ENCODE data around the gene NUMA1. TPM values are rescaled to one million over a fixed set of nuclear protein-coding genes. Genes with fewer than 3 reads are reported as not detected.
A peak's percentile ranks its signal among the peaks of the same experiment; 100 is the strongest.

The NUMA1 gene
- total and polyA plus RNA-seq, 2 of the 8 experiments (the other 6 are each of a cell fraction or from before 2014, with no cell fraction given), result 101 to 107 TPM

DNA sequence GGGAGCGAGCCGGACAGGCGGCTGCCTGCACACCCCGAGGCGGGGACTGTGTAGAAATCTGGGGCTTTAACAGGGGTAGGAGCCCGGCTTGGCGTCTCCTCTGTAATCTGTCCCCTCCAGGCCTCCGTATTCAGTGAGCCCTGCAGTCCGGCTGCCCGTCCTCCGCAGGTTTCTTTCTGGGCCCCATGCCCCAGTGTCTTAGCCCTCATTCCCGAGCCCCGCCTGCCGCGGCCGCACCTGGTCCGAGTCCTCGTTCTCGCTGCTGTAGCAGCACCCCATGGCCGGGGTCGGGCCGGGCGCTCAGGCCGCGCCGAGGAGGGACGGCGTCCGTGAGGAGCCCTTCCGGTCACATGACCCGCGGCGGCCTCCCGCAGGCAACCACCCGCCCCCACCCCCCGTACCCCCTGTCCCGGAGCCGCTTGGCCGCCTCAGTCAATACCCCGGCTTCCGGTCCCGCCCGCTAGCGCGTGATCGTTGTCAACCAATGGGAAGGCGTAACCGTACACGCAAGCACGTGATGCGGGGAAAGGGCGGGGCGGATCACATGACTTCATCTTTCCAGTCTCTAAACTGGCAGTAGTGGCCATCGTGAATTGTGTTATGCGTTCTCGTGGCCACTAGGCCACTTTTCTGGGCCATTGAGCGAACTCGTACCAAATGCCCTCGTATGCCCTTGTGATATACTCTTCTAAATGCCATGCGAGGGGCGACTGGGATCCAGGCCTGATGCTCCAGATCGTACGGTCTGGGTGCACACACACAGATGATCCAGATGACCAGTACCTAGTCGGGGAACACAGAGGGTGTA is 22.8 kb upstream of the NUMA1 start, which contains the start of gene LAMTOR1 (continued):
- TF ChIP-seq CTCF (IDR thresholded peaks at IDR 0.05; ENCODE audit: control extremely low read depth in 1 of 3, insufficient read depth in 1 of 3, low read depth in 1 of 3, low read length in 3 of 3) (peak; percentile 16 to 60 (median 36); a peak in 3 of 4 replicates), KDM1A (IDR thresholded peaks at IDR 0.05; ENCODE audit: borderline replicate concordance, low read length) (no peak), POLR2A (IDR thresholded peaks at IDR 0.05; ENCODE audit: control extremely low read depth in 1 of 2, low read depth in 2 of 2, low read length in 2 of 2) (peak; percentile 88 to 96), SIRT6 (IDR thresholded peaks at IDR 0.05; ENCODE audit: low read length) (no peak), SP4 (IDR thresholded peaks at IDR 0.05; ENCODE audit: low read length) (peak; percentile 98), TAF1 (IDR thresholded peaks at IDR 0.05; ENCODE audit: low read depth, low read length) (peak; percentile 84), MAFK (IDR thresholded peaks at IDR 0.05; ENCODE audit: low read depth, low read length) (no peak), RNF2 (IDR thresholded peaks at IDR 0.05; ENCODE audit: borderline replicate concordance, low read depth, low read length, missing control alignments, poor library complexity, severe bottlenecking) (no peak), BACH1 (IDR thresholded peaks at IDR 0.05; ENCODE audit: low read length) (no peak), SP1 (IDR thresholded peaks at IDR 0.05; ENCODE audit: low read depth, low read length) (peak; percentile 27; the same call in 1 of the 2 replicates), CREB1 (IDR thresholded peaks at IDR 0.05) (peak; percentile 51; the same call in 1 of the 2 replicates), ASH2L (IDR thresholded peaks at IDR 0.05; ENCODE audit: low read length) (peak; percentile 48), NANOG (IDR thresholded peaks at IDR 0.05; ENCODE audit: insufficient read depth, low read depth, low read length, poor library complexity, severe bottlenecking) (peak; percentile 22), E2F6 (IDR thresholded peaks at IDR 0.05) (peak; percentile 86), GTF2F1 (IDR thresholded peaks at IDR 0.05; ENCODE audit: borderline replicate concordance, low read depth, low read length) (peak; percentile 14; the same call in 1 of the 2 replicates), SIN3A (conservative IDR thresholded peaks at IDR 0.05 in 1 of 2, IDR thresholded peaks at IDR 0.05 in 1 of 2; ENCODE audit: low read depth in 1 of 2, low read length in 2 of 2) (peak in 1 of 2 experiments; percentile 70; a peak in 2 of 4 replicates), ZNF274 (IDR thresholded peaks at IDR 0.05; ENCODE audit: borderline replicate concordance, extremely low read depth, low read length) (no peak), POU5F1 (IDR thresholded peaks at IDR 0.05; ENCODE audit: low read depth, low read length) (no peak)
- TF ChIP-seq, protein P1, sequence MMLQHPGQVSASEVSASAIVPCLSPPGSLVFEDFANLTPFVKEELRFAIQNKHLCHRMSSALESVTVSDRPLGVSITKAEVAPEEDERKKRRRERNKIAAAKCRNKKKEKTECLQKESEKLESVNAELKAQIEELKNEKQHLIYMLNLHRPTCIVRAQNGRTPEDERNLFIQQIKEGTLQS (IDR thresholded peaks at IDR 0.05; ENCODE audit: insufficient read depth, low read depth, low read length), result peak; percentile 97
- TF ChIP-seq, protein P2, sequence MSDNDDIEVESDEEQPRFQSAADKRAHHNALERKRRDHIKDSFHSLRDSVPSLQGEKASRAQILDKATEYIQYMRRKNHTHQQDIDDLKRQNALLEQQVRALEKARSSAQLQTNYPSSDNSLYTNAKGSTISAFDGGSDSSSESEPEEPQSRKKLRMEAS (IDR thresholded peaks at IDR 0.05), result peak; percentile 88
